GM12892 (cell line): ENCODE results near the gene SGCE.

Experiments
- POLR2A ChIP-seq: IDR thresholded peaks from 2 replicates; pipeline ENCODE4 v1.6.1; 2011; ENCODE audit warnings: low read depth, low read length, control low read depth
- POLR2AphosphoS5 ChIP-seq: IDR thresholded peaks from 2 replicates; pipeline ENCODE4 v1.6.1; 2011; ENCODE audit warnings: low read depth, low read length, control low read depth
- TAF1 ChIP-seq: IDR thresholded peaks from 2 replicates; pipeline ENCODE4 v1.6.1; 2011; ENCODE audit warnings: low read depth, mild to moderate bottlenecking, control low read depth, low read length, borderline replicate concordance

DNA sequence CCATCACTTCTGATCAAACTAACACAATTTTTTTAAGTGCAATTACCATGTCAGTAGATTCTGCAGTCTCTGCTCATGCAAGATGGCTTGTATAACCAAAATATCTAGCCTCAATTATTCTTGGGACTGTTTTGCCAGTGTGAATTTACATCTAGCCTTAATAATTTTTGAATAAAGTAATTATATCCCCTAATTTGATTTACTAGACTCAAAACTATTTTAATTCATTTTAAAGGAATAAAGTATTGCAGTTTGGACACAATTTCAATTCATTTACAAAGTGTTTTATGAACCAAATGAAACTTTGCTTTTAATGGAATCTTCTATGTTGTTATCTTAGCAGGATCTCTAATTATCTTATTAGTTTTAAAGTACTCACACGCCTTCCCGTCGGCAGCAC lies 55.7 kb downstream of the SGCE start:
- TF ChIP-seq POLR2AphosphoS5: no peak
- no peak for TF ChIP-seq TAF1
- TF ChIP-seq POLR2A: no peak
